Upper lobe of left lung (tissue), 6 donors: ENCODE data around the gene P2RY13. TPM values are rescaled to one million over a fixed set of nuclear protein-coding genes. Genes with fewer than 3 reads are reported as not detected.
A peak's percentile ranks its signal among the peaks of the same experiment; 100 is the strongest.

Experiments
- ATAC-seq, 2 donors: fragments of 200-7000 bp; cut with Tn5 transposase; one replicate each; pipeline ENCODE4 v1.9.1; 2022; ENCODE audit warnings: mild to moderate bottlenecking in 2 of 2, moderate library complexity in 2 of 2; ENCODE audit not compliant: low FRiP score in 2 of 2
- DNase-seq, 2 donors: peaks; one replicate each; pipeline ENCODE4 v3.0.0-alpha.2; 2019 to 2020
- H3K27ac ChIP-seq, 4 donors: fragments of 200-600 bp; sonication (generic); one replicate each; pipeline ENCODE4 v1.5.1; 2016 to 2019
- H3K27me3 ChIP-seq, 4 donors: fragments of 200-600 bp; sonication (generic); one replicate each; pipeline ENCODE4 v1.5.1; 2017 to 2019
- H3K36me3 ChIP-seq, 4 donors: fragments of 200-600 bp; sonication (generic); one replicate each; pipeline ENCODE4 v1.5.1; 2016 to 2019
- H3K4me1 ChIP-seq, 4 donors: fragments of 200-600 bp; sonication (generic); one replicate each; pipeline ENCODE4 v1.5.1; 2018 to 2019
- H3K4me3 ChIP-seq, 4 donors: fragments of 200-600 bp; sonication (generic); one replicate each; pipeline ENCODE4 v1.5.1; 2017 to 2019; ENCODE audit warnings: mild to moderate bottlenecking in 2 of 4, moderate library complexity in 1 of 4
- H3K9me3 ChIP-seq, 4 donors: fragments of 200-600 bp; sonication (generic); one replicate each; pipeline ENCODE4 v1.5.1; 2018 to 2019
- EP300 ChIP-seq, 4 donors: sonication (generic); formaldehyde crosslinking; IDR thresholded peaks; one replicate each; pipeline ENCODE4 v1.5.1; 2017; ENCODE audit warnings: antibody characterized with exemption in 4 of 4, control low read depth in 2 of 4
- POLR2A ChIP-seq, 4 donors: fragments of 450-650 bp; IDR thresholded peaks; one replicate each; pipeline ENCODE4 v1.5.1; 2016 to 2017; ENCODE audit warnings: antibody characterized with exemption in 4 of 4, mild to moderate bottlenecking in 2 of 4
- POLR2AphosphoS5 ChIP-seq, 2 donors: sonication (generic); formaldehyde crosslinking; IDR thresholded peaks; one replicate each; pipeline ENCODE4 v1.5.1; 2017; ENCODE audit warnings: antibody characterized with exemption in 2 of 2
- WGBS, 2 donors: methylation state at CpG; one replicate each; pipeline ENCODE4 v1.1.5; 2017 to 2018; 5-methylcytosine and 5-hydroxymethylcytosine counted together
- total RNA-seq, 6 donors: library from RNA; depleted of rRNA in 4 of 6; stranded (reverse); fragments of >200 nt in 4 of 6; gene quantifications; one replicate each; pipeline versions ENCODE4 v1.1.0 to v1.2.1, GENCODE V29; 2016 to 2021
- TF ChIP-seq, protein P1 (sequence below), 6 experiments: fragments of 450-650 bp in 4 of 6; fragments of 200-600 bp in 2 of 6; sonication (generic) in 2 of 6; IDR thresholded peaks; one replicate each; pipeline ENCODE4 v1.5.1; 2016 to 2019; ENCODE audit warnings: antibody characterized with exemption in 6 of 6
- donor health status: DM: no; HTN: no; CAD: no; lungs with moderate emphysema.
- donor health status: DM: no; HTN: yes; CAD: no; lungs with severe emphysema.

The P2RY13 gene
- 10 to 100 TPM in 2 of 6 donors, 1 to 10 TPM in 3, under 1 TPM in 1; 0.67 to 13.4 (median 3.2) TPM for total RNA-seq

DNA sequence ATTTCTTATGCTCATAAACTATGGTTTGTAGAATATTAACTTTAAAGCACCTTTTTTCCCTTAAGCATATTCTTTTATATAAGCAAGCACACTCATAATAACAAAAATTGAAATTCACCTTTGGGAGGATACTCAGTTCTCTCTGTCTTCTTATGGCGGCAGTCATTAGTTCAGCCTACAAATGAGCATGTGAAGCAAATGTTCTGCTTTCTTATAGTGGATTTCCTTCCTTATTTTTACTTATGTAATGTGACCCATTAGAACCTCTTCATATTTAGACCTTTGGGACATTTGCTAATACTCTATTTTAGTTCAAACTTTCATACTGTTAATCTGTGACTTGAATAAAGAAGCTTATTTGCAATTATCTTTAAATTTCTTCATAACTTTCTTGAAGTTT is at the start of gene P2RY13:
Gene P2RY13 (minus strand): TSS at position 187 of the 400 bp plus-strand sequence. CDS start 21 bp downstream, at position 166.
- Histone ChIP-seq H3K4me1 (peaks cover 0 to 15% (median 3%) of the 10 kb centered on the region in 4 donors), H3K36me3 (no peaks in the 10 kb centered on the region), H3K27me3 (no peaks in the 10 kb centered on the region), H3K9me3 (no peaks in the 10 kb centered on the region), H3K4me3 (peak within 1 kb of the TSS in 3 of 4 donors; percentile 15 to 37 (median 31)), H3K27ac (peak within 1 kb of the TSS; percentile 45 to 76 (median 62))
- DNase-seq = no peak
- WGBS, 2 donors = 65 to 85% methylated on average over 1 of the region's 1 CpG
- ATAC-seq = peak in 1 of 2 donors; percentile 77
- peak in 1 of 4 donors; percentile 21 for TF ChIP-seq POLR2A (IDR thresholded peaks at IDR 0.05)
- TF ChIP-seq POLR2AphosphoS5 (IDR thresholded peaks at IDR 0.05) = no peak
- TF ChIP-seq, protein P1, sequence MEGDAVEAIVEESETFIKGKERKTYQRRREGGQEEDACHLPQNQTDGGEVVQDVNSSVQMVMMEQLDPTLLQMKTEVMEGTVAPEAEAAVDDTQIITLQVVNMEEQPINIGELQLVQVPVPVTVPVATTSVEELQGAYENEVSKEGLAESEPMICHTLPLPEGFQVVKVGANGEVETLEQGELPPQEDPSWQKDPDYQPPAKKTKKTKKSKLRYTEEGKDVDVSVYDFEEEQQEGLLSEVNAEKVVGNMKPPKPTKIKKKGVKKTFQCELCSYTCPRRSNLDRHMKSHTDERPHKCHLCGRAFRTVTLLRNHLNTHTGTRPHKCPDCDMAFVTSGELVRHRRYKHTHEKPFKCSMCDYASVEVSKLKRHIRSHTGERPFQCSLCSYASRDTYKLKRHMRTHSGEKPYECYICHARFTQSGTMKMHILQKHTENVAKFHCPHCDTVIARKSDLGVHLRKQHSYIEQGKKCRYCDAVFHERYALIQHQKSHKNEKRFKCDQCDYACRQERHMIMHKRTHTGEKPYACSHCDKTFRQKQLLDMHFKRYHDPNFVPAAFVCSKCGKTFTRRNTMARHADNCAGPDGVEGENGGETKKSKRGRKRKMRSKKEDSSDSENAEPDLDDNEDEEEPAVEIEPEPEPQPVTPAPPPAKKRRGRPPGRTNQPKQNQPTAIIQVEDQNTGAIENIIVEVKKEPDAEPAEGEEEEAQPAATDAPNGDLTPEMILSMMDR (IDR thresholded peaks at IDR 0.05) = no peak
- TF ChIP-seq EP300 (IDR thresholded peaks at IDR 0.05) = no peak

DNA sequence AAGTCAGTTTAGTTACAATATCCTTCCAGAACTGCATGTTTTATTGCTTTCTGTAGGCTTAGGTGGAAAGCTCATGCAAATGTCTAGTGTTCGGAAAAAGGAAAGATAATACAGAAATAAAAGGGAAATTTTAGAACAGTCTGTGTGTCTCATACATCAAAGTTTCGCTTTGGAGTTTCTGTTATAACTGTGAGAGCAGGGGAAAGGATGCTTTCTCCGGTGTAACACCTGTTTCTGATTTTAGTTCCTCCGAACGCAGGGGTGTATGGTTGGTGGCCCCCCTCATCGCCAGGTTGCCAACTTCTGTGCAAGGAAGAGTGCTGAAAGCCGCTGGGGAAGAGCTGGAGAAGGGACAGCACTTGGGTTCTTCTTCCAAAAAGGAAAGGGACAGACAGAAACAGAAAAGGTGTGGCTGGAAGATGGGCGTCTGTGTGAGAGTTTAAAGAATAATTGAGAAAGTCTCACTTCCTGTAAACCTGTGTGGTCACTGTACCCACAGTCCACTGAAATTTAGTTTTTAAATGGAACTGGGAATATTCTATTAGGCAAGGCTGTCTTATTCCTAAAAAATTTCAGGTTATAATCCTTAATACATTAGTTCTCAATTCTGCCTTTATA is 48.5 kb upstream of the P2RY13 start:
- no peaks in the 10 kb centered on the region for H3K36me3 ChIP-seq
- no peak overlapping the region for H3K4me3 ChIP-seq
- WGBS, 2 donors = 80 to 81% methylated on average over 8 of the region's 8 CpGs
- ATAC-seq = no peak
- H3K4me1 ChIP-seq = peaks cover 0 to 4% (median 0%) of the 10 kb centered on the region in 4 donors
- TF ChIP-seq EP300 (IDR thresholded peaks at IDR 0.05) (no peak), POLR2AphosphoS5 (IDR thresholded peaks at IDR 0.05) (no peak), POLR2A (IDR thresholded peaks at IDR 0.05) (no peak)
- TF ChIP-seq, protein P1 (IDR thresholded peaks at IDR 0.05) = no peak
- H3K27me3 ChIP-seq = no peaks in the 10 kb centered on the region
- no peak overlapping the region for H3K27ac ChIP-seq
- no peaks in the 10 kb centered on the region for H3K9me3 ChIP-seq
- no peak for DNase-seq

DNA sequence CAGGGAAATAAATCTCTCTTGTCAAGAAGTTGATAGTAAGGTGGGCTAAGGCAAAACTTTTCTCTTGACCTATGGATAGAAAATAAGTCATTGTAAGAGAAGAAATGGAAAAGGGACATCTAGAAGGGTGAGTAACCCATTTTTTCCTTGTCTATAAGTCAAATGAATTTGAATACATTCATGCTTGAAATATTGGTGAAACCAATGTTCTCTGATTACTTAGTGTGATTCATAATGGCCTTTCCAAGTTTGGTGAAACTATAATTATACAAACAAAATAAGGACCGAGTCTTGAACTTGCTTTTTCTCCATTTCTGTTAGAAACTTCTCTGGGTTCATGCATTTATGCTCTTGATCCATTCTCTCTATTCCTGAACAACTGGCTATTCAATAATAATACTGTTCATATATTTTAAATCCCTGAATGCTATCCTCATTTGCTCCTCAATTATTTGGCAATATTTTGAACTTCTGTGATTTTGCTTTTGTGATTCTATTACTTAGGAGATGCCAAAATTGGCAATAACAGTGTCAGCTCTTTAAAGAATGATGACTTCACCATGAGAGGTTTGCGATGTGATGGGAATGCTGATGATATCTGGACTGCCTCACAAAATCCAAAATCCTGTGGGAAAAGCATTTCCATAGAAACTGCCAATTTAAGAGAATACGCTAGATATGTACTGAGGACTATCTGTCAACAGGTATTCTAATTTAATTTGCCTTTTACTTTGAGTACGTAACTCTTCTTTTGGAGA is 42.9 kb upstream of the P2RY13 start:
- H3K27me3 ChIP-seq = no peaks in the 10 kb centered on the region
- ATAC-seq (no peak), DNase-seq (no peak)
- no peaks in the 10 kb centered on the region for H3K9me3 ChIP-seq
- no peak overlapping the region for H3K4me3 ChIP-seq
- no peaks in the 10 kb centered on the region for H3K36me3 ChIP-seq
- TF ChIP-seq EP300 (IDR thresholded peaks at IDR 0.05) (no peak), POLR2A (IDR thresholded peaks at IDR 0.05) (no peak), POLR2AphosphoS5 (IDR thresholded peaks at IDR 0.05) (no peak)
- TF ChIP-seq, protein P1 (IDR thresholded peaks at IDR 0.05) = no peak
- WGBS, 2 donors = 91 to 94% methylated on average over 4 of the region's 4 CpGs
- no peaks in the 10 kb centered on the region for H3K4me1 ChIP-seq
- H3K27ac ChIP-seq = no peak overlapping the region

DNA sequence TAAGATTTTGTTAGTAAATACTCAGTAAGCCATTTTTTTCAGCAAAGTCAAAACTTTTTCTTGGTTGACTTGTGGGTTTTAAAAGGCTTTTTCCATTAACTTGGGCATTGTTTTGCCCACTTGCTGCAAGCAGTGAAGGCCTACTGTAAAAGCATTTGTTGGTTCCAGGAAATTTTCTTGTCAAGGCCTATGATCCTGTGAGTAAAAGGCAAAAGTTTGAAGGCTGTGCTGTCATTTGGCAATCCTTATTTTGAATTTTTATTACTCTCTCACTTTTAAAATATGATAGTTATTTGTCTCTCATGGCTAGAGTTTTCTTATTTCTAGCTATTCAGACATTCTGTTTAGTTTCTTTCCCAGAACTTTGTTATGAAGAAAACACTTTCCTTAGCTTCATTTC is 42.2 kb upstream of the P2RY13 start:
- no peaks in the 10 kb centered on the region for H3K36me3 ChIP-seq
- DNase-seq = no peak
- no peak for ATAC-seq
- no peak overlapping the region for H3K27ac ChIP-seq
- no peaks in the 10 kb centered on the region for H3K27me3 ChIP-seq
- no peak overlapping the region for H3K4me3 ChIP-seq
- TF ChIP-seq POLR2AphosphoS5 (IDR thresholded peaks at IDR 0.05) (no peak), EP300 (IDR thresholded peaks at IDR 0.05) (no peak), POLR2A (IDR thresholded peaks at IDR 0.05) (no peak)
- TF ChIP-seq, protein P1 (IDR thresholded peaks at IDR 0.05) = no peak
- H3K4me1 ChIP-seq = no peaks in the 10 kb centered on the region
- H3K9me3 ChIP-seq = no peaks in the 10 kb centered on the region
